ENCODE measurements around the gene RAB11FIP4.

The RAB11FIP4 gene

GRCh38 chr17:31487063-31487647 is 95.7 kb downstream of the RAB11FIP4 start:
- no peak for DNase-seq (ENCODE audit: low spot score)

- DNase-seq (ENCODE audit: low spot score) = peak; percentile 91
Measured at GRCh38 chr17:31487648-31488263, 96.3 kb downstream of the RAB11FIP4 start.

- DNase-seq (ENCODE audit: low spot score) = peak; percentile 51
Measured at GRCh38 chr17:31488264-31488981, 96.9 kb downstream of the RAB11FIP4 start.

- DNase-seq (ENCODE audit: low spot score) = no peak
Measured at GRCh38 chr17:31488982-31489294, 97.5 kb downstream of the RAB11FIP4 start.

- DNase-seq (ENCODE audit: low spot score) = no peak
Measured at GRCh38 chr17:31489295-31490018, 98.0 kb downstream of the RAB11FIP4 start.

GRCh38 chr17:31490019-31490650 is 98.7 kb downstream of the RAB11FIP4 start:
- DNase-seq (ENCODE audit: low spot score) = no peak

- DNase-seq (ENCODE audit: low spot score) = no peak
Measured at GRCh38 chr17:31490671-31491375, 99.3 kb downstream of the RAB11FIP4 start.

- no peak for DNase-seq (ENCODE audit: low spot score)
Measured at GRCh38 chr17:31491376-31492131, 100.1 kb downstream of the RAB11FIP4 start.

GRCh38 chr17:31492206-31492605 is 100.7 kb downstream of the RAB11FIP4 start:
- no peak for DNase-seq (ENCODE audit: low spot score)

GRCh38 chr17:31492880-31493655 is 101.6 kb downstream of the RAB11FIP4 start:
- peak; percentile 59 for DNase-seq (ENCODE audit: low spot score)

- DNase-seq (ENCODE audit: low spot score) = no peak
Measured at GRCh38 chr17:31493656-31494155, 102.2 kb downstream of the RAB11FIP4 start.

- DNase-seq (ENCODE audit: low spot score) = no peak
Measured at GRCh38 chr17:31494259-31495021, 103.0 kb downstream of the RAB11FIP4 start.

GRCh38 chr17:31495022-31495885 is 103.8 kb downstream of the RAB11FIP4 start:
- DNase-seq (ENCODE audit: low spot score) = no peak

- DNase-seq (ENCODE audit: low spot score) = no peak
Measured at GRCh38 chr17:31496097-31496496, 104.6 kb downstream of the RAB11FIP4 start.

- no peak for DNase-seq (ENCODE audit: low spot score)
Measured at GRCh38 chr17:31496601-31497000, 105.1 kb downstream of the RAB11FIP4 start.

- DNase-seq (ENCODE audit: low spot score) = no peak
Measured at GRCh38 chr17:31497431-31497830, 106.0 kb downstream of the RAB11FIP4 start.

GRCh38 chr17:31497994-31498826 is 106.7 kb downstream of the RAB11FIP4 start:
- no peak for DNase-seq (ENCODE audit: low spot score)

Measured in globus pallidus (tissue), 1 donor.